Fibroblast of mammary gland (primary cell): Measurements from ENCODE around the gene CLASRP.
"Not testable (repeated sequence)": the region's sequence is repeated elsewhere in the genome, so short reads cannot be mapped to it uniquely, and the experiment has no call there.

ENCODE experiments used
- DNase-seq: peaks from one replicate; pipeline ENCODE4 v3.0.0-alpha.2; 2010; ENCODE audit warnings: low read depth
- H3K4me3 ChIP-seq: 2 replicates; pipeline ENCODE4 v1.5.1; 2011; ENCODE audit warnings: low read depth, mild to moderate bottlenecking, low read length, moderate library complexity; ENCODE audit not compliant: control insufficient read depth
- TF ChIP-seq, protein P1 (sequence below): conservative IDR thresholded peaks from 2 replicates; pipeline ENCODE4 v1.5.1; 2011; ENCODE audit warnings: low read depth, low read length, inconsistent platforms; ENCODE audit not compliant: control insufficient read depth, insufficient read depth

The CLASRP gene

GRCh38 chr19:45103508-45104319 lies 64.9 kb downstream of the CLASRP start:
- no peak overlapping the region for H3K4me3 ChIP-seq
- TF ChIP-seq, protein P1, sequence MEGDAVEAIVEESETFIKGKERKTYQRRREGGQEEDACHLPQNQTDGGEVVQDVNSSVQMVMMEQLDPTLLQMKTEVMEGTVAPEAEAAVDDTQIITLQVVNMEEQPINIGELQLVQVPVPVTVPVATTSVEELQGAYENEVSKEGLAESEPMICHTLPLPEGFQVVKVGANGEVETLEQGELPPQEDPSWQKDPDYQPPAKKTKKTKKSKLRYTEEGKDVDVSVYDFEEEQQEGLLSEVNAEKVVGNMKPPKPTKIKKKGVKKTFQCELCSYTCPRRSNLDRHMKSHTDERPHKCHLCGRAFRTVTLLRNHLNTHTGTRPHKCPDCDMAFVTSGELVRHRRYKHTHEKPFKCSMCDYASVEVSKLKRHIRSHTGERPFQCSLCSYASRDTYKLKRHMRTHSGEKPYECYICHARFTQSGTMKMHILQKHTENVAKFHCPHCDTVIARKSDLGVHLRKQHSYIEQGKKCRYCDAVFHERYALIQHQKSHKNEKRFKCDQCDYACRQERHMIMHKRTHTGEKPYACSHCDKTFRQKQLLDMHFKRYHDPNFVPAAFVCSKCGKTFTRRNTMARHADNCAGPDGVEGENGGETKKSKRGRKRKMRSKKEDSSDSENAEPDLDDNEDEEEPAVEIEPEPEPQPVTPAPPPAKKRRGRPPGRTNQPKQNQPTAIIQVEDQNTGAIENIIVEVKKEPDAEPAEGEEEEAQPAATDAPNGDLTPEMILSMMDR = peak; percentile 18
- no peak for DNase-seq

- no peak overlapping the region for H3K4me3 ChIP-seq
- no peak for DNase-seq
- TF ChIP-seq, protein P1 = no peak
These were observed 66.0 kb downstream of the CLASRP start for GRCh38 chr19:45104658-45105349.

DNA sequence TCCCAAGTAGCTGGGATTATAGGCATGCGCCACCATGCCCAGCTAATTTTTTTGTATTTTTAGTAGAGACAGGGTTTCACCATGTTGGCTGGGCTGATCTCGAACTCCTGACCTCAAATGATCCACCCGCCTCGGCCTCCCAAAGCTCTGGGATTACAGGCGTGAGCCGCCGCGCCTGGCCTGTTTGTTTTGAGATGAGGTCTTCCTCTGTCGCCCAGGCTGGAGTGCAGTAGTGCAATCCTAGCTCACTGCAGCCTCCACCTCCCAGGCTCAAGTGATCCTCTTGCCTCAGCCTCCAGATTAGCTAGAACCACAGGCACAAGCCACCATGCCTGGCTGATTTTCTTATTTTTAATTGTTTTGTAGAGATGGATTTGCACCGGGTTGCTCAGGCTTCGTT lies 67.5 kb downstream of the CLASRP start:
- not testable (repeated sequence) for H3K4me3 ChIP-seq, DNase-seq

- no peak overlapping the region for H3K4me3 ChIP-seq
- DNase-seq = no peak
- TF ChIP-seq, protein P1 = no peak
These were observed 68.8 kb downstream of the CLASRP start for GRCh38 chr19:45107621-45108150.

DNA sequence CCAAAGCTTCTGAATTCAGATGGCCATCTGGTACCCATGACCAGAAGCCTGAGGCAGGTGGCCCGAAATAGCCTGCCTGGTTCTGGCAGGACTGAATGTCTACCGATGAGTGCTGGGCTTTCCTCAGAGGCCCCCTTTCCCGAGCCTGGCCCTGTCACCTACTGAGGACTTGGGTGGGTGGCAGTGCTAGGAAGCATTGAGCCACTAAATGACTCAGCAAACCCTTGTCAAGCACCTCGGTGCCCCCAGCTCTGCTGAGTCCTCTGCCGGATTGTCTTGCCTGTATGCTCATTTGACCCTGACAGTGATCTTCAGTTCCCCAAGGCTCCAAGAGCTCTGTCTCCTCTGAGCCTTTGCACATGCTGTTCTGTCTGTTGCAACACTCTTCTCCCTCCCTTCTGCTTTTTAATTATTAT lies 72.0 kb downstream of the CLASRP start:
- no peak overlapping the region for H3K4me3 ChIP-seq
- TF ChIP-seq, protein P1 = no peak
- DNase-seq = no peak

DNA sequence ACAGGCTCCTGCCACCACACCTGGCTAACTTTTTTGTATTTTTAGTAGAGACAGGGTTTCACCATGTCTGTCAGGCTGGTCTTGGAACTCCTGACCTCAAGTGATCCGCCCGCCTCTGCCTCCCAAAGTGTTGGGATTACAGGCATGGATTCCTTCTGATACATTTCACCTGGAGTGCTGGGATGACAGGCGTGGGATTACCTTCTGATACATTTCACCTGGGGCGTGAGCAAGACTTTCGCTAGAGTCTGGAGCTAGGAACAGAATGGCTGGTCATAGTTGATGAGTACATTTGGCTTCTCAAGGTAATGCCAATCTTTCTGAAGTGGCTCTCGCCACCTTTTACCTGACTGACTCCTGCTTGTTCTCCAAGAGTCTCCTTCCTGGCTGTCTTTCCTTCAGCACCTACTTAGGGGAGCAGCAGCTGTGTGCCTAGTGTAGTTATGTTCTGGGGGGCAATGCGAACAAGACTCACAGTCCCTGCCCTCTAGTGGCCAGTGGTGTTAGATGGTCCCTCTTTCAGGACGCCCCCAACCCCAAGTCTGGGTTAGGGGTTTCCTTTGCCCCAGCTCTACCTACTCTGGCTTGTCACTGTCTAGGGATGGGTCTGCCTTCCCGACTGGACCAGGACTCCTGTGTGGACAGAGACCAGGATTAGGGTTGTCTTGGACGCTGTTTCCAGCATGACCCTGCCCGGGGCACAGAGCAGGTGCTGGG lies 73.4 kb downstream of the CLASRP start:
- no peak for DNase-seq
- no peak overlapping the region for H3K4me3 ChIP-seq
- TF ChIP-seq, protein P1 = no peak

DNA sequence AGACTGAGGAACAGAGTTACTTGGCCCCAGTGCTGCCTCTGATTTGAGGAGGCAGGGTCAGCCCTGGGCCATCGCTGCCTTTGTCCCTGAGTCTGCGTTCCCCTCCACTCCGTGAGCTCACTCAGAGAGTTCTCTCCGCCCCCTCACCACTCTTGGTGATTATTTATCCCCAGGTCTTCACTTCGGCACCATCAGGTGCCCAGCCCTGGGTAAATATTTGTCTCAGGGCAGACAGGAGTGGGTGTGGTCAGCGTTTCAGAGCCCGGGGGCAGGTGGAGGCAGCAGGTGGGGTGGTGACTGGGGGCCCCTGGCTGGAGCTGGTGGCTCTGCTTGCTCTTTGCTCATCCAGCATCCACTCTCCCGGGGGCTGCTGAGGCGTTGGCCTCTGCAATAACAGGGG lies 74.8 kb downstream of the CLASRP start:
- H3K4me3 ChIP-seq = no peak overlapping the region
- DNase-seq = no peak
- TF ChIP-seq, protein P1 = no peak
